Measurements from ENCODE around the gene ZNF865.

DNA sequence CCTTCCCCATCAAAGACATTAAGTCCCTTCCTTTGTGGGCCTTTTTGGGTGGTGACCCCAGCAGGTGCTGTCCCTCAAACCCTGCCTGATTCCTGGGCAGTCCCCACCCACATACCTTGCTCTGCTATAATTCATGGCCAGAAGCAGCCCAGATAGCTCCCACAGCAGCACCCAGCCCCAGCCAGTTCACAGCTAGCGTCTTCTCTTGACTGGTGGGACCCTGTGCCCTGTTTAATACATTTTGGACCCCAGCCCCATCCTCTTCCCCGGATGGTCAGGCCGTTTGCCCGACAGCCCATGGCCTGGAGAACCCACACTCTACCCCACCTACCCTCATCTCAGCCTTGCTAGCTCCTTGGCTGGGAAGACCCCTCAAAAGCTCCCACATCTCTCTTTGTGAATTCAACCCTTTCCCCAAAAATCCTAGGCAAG is 44.7 kb downstream of the ZNF865 start:
- TF ChIP-seq, protein P1, sequence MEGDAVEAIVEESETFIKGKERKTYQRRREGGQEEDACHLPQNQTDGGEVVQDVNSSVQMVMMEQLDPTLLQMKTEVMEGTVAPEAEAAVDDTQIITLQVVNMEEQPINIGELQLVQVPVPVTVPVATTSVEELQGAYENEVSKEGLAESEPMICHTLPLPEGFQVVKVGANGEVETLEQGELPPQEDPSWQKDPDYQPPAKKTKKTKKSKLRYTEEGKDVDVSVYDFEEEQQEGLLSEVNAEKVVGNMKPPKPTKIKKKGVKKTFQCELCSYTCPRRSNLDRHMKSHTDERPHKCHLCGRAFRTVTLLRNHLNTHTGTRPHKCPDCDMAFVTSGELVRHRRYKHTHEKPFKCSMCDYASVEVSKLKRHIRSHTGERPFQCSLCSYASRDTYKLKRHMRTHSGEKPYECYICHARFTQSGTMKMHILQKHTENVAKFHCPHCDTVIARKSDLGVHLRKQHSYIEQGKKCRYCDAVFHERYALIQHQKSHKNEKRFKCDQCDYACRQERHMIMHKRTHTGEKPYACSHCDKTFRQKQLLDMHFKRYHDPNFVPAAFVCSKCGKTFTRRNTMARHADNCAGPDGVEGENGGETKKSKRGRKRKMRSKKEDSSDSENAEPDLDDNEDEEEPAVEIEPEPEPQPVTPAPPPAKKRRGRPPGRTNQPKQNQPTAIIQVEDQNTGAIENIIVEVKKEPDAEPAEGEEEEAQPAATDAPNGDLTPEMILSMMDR (IDR thresholded peaks at IDR 0.05; ENCODE audit: control extremely low read depth in 1 of 3, insufficient read depth in 1 of 3, low read depth in 1 of 3, low read length in 3 of 3), result no peak
- TF ChIP-seq SUZ12 (IDR thresholded peaks at IDR 0.05; ENCODE audit: low read length) (no peak), ZNF274 (IDR thresholded peaks at IDR 0.05; ENCODE audit: borderline replicate concordance, extremely low read depth, low read length) (no peak), TAF1 (IDR thresholded peaks at IDR 0.05; ENCODE audit: low read depth, low read length) (no peak), POLR2AphosphoS5 (IDR thresholded peaks at IDR 0.05; ENCODE audit: low read depth, low read length) (no peak), NRF1 (IDR thresholded peaks at IDR 0.05; ENCODE audit: low read depth, low read length) (no peak)

All from H1 (cell line).